ENCODE measurements around the gene PTPRD.

GRCh38 chr9:8719833-8720486, 1892.8 kb downstream of the PTPRD start:
- TF ChIP-seq CTCF (IDR thresholded peaks at IDR 0.05) (no peak), EZH2 (IDR thresholded peaks at IDR 0.05) (no peak)

Data from neural progenitor cell (in vitro differentiated cells).